HG03135 (cell line): Measurements from ENCODE around the gene NRN1.
"Not testable (repeated sequence)": the region's sequence is repeated elsewhere in the genome, so short reads cannot be mapped to it uniquely, and the experiment has no call there.

Experiments used
- ATAC-seq: cut with Tn5 transposase; IDR thresholded peaks from one replicate; pipeline ENCODE4 v1.9.1; 2021; ENCODE audit warnings: mild to moderate bottlenecking, moderate library complexity; ENCODE audit not compliant: unreplicated experiment

NRN1 gene

GRCh38 chr6:6006428-6007365 is at the start of gene NRN1:
TSS of gene NRN1 (minus strand) at chr6:6006925. CDS start at chr6:6006749, 176 bp downstream.
- ATAC-seq, result no peak

- ATAC-seq, result no peak
Measured at GRCh38 chr6:6052216-6052615, 45.5 kb upstream of the NRN1 start.

- ATAC-seq, result no peak
Measured at GRCh38 chr6:6046716-6047115, 40.0 kb upstream of the NRN1 start.

- ATAC-seq, result no peak
Measured at GRCh38 chr6:6039946-6040509, 33.3 kb upstream of the NRN1 start.

GRCh38 chr6:6037179-6037578 is 30.5 kb upstream of the NRN1 start:
- ATAC-seq, result no peak

- ATAC-seq, result no peak
Measured at GRCh38 chr6:6033858-6034257, 27.1 kb upstream of the NRN1 start.

GRCh38 chr6:6026513-6027205 is 19.9 kb upstream of the NRN1 start:
- ATAC-seq, result no peak

- no peak for ATAC-seq
Measured at GRCh38 chr6:6025736-6026135, 19.0 kb upstream of the NRN1 start.

GRCh38 chr6:6024220-6024619 is 17.5 kb upstream of the NRN1 start:
- ATAC-seq, result no peak

GRCh38 chr6:6022841-6023240 is 16.1 kb upstream of the NRN1 start:
- not testable (repeated sequence) for ATAC-seq

GRCh38 chr6:6008648-6009421 is 2.1 kb upstream of the NRN1 start:
- ATAC-seq, result peak; percentile 54

- ATAC-seq, result no peak
Measured at GRCh38 chr6:6008089-6008647, 1.4 kb upstream of the NRN1 start.

- no peak for ATAC-seq
Measured at GRCh38 chr6:6007366-6008088, 802 bp upstream of the NRN1 start.

- ATAC-seq, result no peak
Measured at GRCh38 chr6:6006006-6006427, 708 bp downstream of the NRN1 start.

- ATAC-seq, result no peak
Measured at GRCh38 chr6:6005051-6006005, 1.4 kb downstream of the NRN1 start.

- no peak for ATAC-seq
Measured at GRCh38 chr6:6004390-6004995, 2.2 kb downstream of the NRN1 start.

- ATAC-seq, result no peak
Measured at GRCh38 chr6:6003621-6004366, 2.9 kb downstream of the NRN1 start.
